ENCODE data around the gene NKX6-2.
"Not testable (repeated sequence)": the region's sequence is repeated elsewhere in the genome, so short reads cannot be mapped to it uniquely, and the experiment has no call there.

- not testable (repeated sequence) for TF ChIP-seq CTCF (conservative IDR thresholded peaks at IDR 0.05); ZFX (IDR thresholded peaks at IDR 0.05)
Measured at GRCh38 chr10:132825783-132826523, 40.0 kb upstream of the NKX6-2 start.

Measured in C4-2B (cell line).